K562 (cell line): ENCODE measurements around the gene TAS2R31. TPM values are rescaled to one million over a fixed set of nuclear protein-coding genes. Genes with fewer than 3 reads are reported as not detected.

Experiments
- ATAC-seq: fragments of 200-7000 bp; cut with Tn5 transposase; 3 replicates; pipeline ENCODE4 v1.9.1; 2020; ENCODE audit warnings: moderate library complexity
- BruUV-seq: library from RNA; stranded (reverse); fragments of 400-500 nt; replicated peaks from 2 replicates; lab custom pipeline; 2021; lab: Mats Ljungman, UMichigan
- CTCF ChIA-PET: fragments of 300-600 bp; formaldehyde crosslinking; extraction: SDS; loops from one replicate; lab custom pipeline; 2021; ENCODE audit warnings: low intra/inter-chr PET ratio; lab: Yijun Ruan, JAX
- POLR2A ChIA-PET: fragments of 300-600, 350-650 bp; sonication (Branson Sonifier 250); formaldehyde crosslinking; extraction: SDS; loops from one replicate; lab custom pipeline; 2021; ENCODE audit warnings: antibody characterized with exemption, inconsistent platforms; lab: Yijun Ruan, JAX
- DNase-seq, 4 experiments: peaks; one replicate each; pipeline versions ENCODE4 v3.0.0 to v3.0.0-alpha.2; 2011 to 2018; ENCODE audit warnings: low spot score in 3 of 4, mixed read lengths in 3 of 4; ENCODE audit errors: extremely low read depth in 1 of 4
- FAIRE-seq: peaks from 2 replicates; lab custom pipeline; 2011; peaks lifted over from hg19 to GRCh38; lab: Jason Lieb, UNC
- H2AFZ ChIP-seq: 2 replicates; pipeline ENCODE4 v1.6.0; 2011; ENCODE audit warnings: low read depth, low read length, control low read depth, inconsistent platforms
- H3K27ac ChIP-seq: fragments of 200-600 bp; 3 replicates; pipeline ENCODE4 v1.8.0; 2011; ENCODE audit warnings: low read depth, mild to moderate bottlenecking, control low read depth, inconsistent platforms, low read length, moderate library complexity, mixed read lengths; ENCODE audit errors: extremely low read depth
- H3K27me3 ChIP-seq, 2 experiments: fragments of 300-600 bp in 1 of 2; 2 replicates in 1 of 2; 3 replicates in 1 of 2; pipeline versions ENCODE4 v1.6.0 to v1.8.0; 2011; ENCODE audit warnings: inconsistent platforms in 2 of 2, low read length in 2 of 2, mild to moderate bottlenecking in 1 of 2, mixed read lengths in 1 of 2, moderate library complexity in 1 of 2; ENCODE audit not compliant: control insufficient read depth in 2 of 2, insufficient read depth in 2 of 2
- H3K36me3 ChIP-seq: fragments of 300-600 bp; 3 replicates; pipeline ENCODE4 v1.8.0; 2011; ENCODE audit warnings: mild to moderate bottlenecking, low read length, inconsistent platforms; ENCODE audit not compliant: control insufficient read depth, insufficient read depth
- H3K4me1 ChIP-seq, 2 experiments: fragments of 200-600 bp in 1 of 2; replicated peaks in 1 of 2; 2 replicates in 1 of 2; 3 replicates in 1 of 2; pipeline versions ENCODE4 v1.5.1 to v1.8.0; 2011; ENCODE audit warnings: inconsistent platforms in 2 of 2, low read length in 2 of 2, mild to moderate bottlenecking in 1 of 2, mixed read lengths in 1 of 2, moderate library complexity in 1 of 2; ENCODE audit not compliant: control insufficient read depth in 2 of 2, insufficient read depth in 2 of 2
- H3K4me2 ChIP-seq: 2 replicates; pipeline ENCODE4 v1.6.1; 2011; ENCODE audit warnings: low read length, control low read depth, inconsistent platforms, mixed read lengths; ENCODE audit not compliant: insufficient read depth
- H3K4me3 ChIP-seq: fragments of 200-600 bp; sonication (generic), shearing (Covaris generic); 2 replicates; pipeline ENCODE4 v1.5.1; 2016; ENCODE audit warnings: control low read depth, inconsistent platforms
- H3K79me2 ChIP-seq: fragments of 200-600 bp; 3 replicates; pipeline ENCODE4 v1.8.0; 2011; ENCODE audit warnings: low read length, inconsistent platforms; ENCODE audit not compliant: control insufficient read depth, insufficient read depth
- H3K9ac ChIP-seq, 2 experiments: 2 replicates each; pipeline versions ENCODE4 v1.6.0 to v1.6.1; 2011; ENCODE audit warnings: low read depth in 2 of 2, low read length in 2 of 2, control low read depth in 1 of 2, inconsistent platforms in 1 of 2, mild to moderate bottlenecking in 1 of 2, mixed read lengths in 1 of 2; ENCODE audit not compliant: insufficient read depth in 1 of 2
- H3K9me1 ChIP-seq: one replicate; pipeline ENCODE4 v1.6.0; 2011; ENCODE audit warnings: inconsistent platforms, mild to moderate bottlenecking, low read length, moderate library complexity; ENCODE audit not compliant: control insufficient read depth, insufficient read depth
- H3K9me3 ChIP-seq: replicated peaks from 2 replicates; pipeline ENCODE4 v1.5.1; 2011; ENCODE audit warnings: low read depth, low read length, inconsistent platforms; ENCODE audit not compliant: control insufficient read depth, insufficient read depth
- H4K20me1 ChIP-seq: replicated peaks from 2 replicates; pipeline ENCODE4 v1.6.1; 2011; ENCODE audit warnings: low read length, inconsistent platforms, mixed read lengths; ENCODE audit not compliant: control insufficient read depth, insufficient read depth
- ELF2 ChIP-seq: fragments of 250-450 bp; sonication (Bioruptor Pico); IDR thresholded peaks from 2 replicates; pipeline ENCODE4 v1.5.0; 2021; ENCODE audit warnings: mild to moderate bottlenecking
- PATZ1 ChIP-seq: fragments of 250-450 bp; sonication (Bioruptor Pico); IDR thresholded peaks from 2 replicates; pipeline ENCODE4 v1.5.0; 2020; ENCODE audit warnings: mild to moderate bottlenecking, borderline replicate concordance
- in situ Hi-C: fragments of 300-500 bp; cut with MboI; formaldehyde crosslinking; loops from 4 replicates; pipeline ENCODE4 v1.15.0; 2018; ENCODE audit warnings: inconsistent platforms, mixed read lengths
- intact Hi-C: fragments of 100-400 bp; cut with micrococcal nuclease; formaldehyde crosslinking; loops from 2 replicates; pipeline ENCODE4 v1.14.2; 2022
- polyA plus RNA-seq, 8 experiments: library from polyadenylated mRNA; depleted of rRNA in 4 of 8; stranded (reverse) in 5 of 8; unstranded in 3 of 8; fragments of >200 nt; fragmentation: Nextera tagmentation in 2 of 8; fragmentation: Illumina TruSeq in 1 of 8; extraction: Ambion mirVana in 2 of 8; extraction: Trizol in 1 of 8; gene quantifications; 2 replicates each; pipeline versions ENCODE4 v1.2.1 to v1.2.3, GENCODE V29; 2011 to 2014; ENCODE audit warnings: inconsistent platforms in 1 of 8, missing spikeins in 1 of 8
- total RNA-seq, 7 experiments: library from RNA; depleted of rRNA in 6 of 7; stranded (reverse); fragments of >200 nt in 6 of 7; fragmentation: Illumina TruSeq in 2 of 7; extraction: Trizol in 2 of 7; gene quantifications; 2 replicates each; pipeline versions ENCODE4 v1.2.1 to v1.2.3, GENCODE V29; 2011 to 2021; ENCODE audit warnings: low replicate concordance in 1 of 7
- TF ChIP-seq, protein P1 (sequence below), 2 experiments: fragments of 450-650 bp in 1 of 2; sonication (generic) in 1 of 2; formaldehyde crosslinking in 1 of 2; IDR thresholded peaks in 1 of 2; conservative IDR thresholded peaks in 1 of 2; 2 replicates each; pipeline versions ENCODE4 v1.6.1 to v1.8.1; 2016 to 2023; ENCODE audit warnings: mild to moderate bottlenecking in 2 of 2, moderate library complexity in 2 of 2, inconsistent platforms in 1 of 2, missing genetic modification reagents in 1 of 2

Gene TAS2R31
- total and polyA plus RNA-seq, 9 of the 15 experiments (the other 6 are each of a cell fraction or from before 2014, with no cell fraction given), result 0.59 to 3.6 (median 1.4) TPM; not detected in 4

DNA sequence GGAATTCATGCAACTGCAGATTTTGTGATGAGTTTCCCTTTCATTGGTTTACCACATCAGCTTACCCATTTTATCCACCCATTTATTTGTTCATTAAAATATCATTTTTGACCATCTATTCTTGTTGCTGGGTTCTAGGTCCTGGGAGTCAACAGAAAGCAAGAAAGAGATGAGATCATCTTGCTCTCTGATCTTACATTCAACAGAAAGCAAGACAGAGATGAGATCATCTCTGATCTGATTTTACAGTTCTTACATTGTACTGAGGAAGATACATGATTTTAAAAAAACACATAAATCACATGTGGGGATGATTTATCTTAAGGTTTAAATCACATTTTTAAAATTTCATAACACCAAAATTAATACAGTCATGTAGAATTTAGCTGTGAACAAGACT is 28.6 kb upstream of the TAS2R31 start:
- BruUV-seq, result no TSS peak
- H3K9me3 ChIP-seq, result no peaks in the 10 kb centered on the region
- no peaks in the 10 kb centered on the region for H3K27me3 ChIP-seq
- 0 out of 3 replicates have a peak, but pooled peaks cover 2% of the 10 kb centered on the region for H3K36me3 ChIP-seq
- no peak for DNase-seq
- H3K9ac ChIP-seq, result no peak overlapping the region
- TF ChIP-seq ELF2 (no peak), PATZ1 (CRISPR knock-in tag) (no peak)
- TF ChIP-seq, protein P1, sequence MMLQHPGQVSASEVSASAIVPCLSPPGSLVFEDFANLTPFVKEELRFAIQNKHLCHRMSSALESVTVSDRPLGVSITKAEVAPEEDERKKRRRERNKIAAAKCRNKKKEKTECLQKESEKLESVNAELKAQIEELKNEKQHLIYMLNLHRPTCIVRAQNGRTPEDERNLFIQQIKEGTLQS (IDR thresholded peaks at IDR 0.05), result peak; percentile 29; the same call in 1 of the 2 replicates
- TF ChIP-seq, protein P1 (CRISPR knock-in tag; conservative IDR thresholded peaks at IDR 0.05), result no peak
- TF ChIP-seq, all 486 proteins: peak for 1
- H2AFZ ChIP-seq, result no peak overlapping the region
- no peak overlapping the region for H3K27ac ChIP-seq
- H3K4me3 ChIP-seq, result no peak overlapping the region
- no peak overlapping the region for H3K4me2 ChIP-seq
- peak; percentile 54 for FAIRE-seq
- no peaks in the 10 kb centered on the region for H3K4me1 ChIP-seq
- H3K9me1 ChIP-seq, result no peaks in the 10 kb centered on the region
- intact Hi-C loops (no loop called here), in situ Hi-C loops (no loop called here)
- no peak for ATAC-seq
- ChIA-PET POLR2A (no interaction called here), CTCF (no interaction called here)
- peaks cover 4% of the 10 kb centered on the region; the same call in 1 of the 3 replicates for H3K79me2 ChIP-seq
- no peaks in the 10 kb centered on the region for H4K20me1 ChIP-seq
